GM19025 (cell line): Measurements from ENCODE around the gene CMTM7.
A peak's percentile ranks its signal among the peaks of the same experiment; 100 is the strongest.
"Not testable (repeated sequence)": the region's sequence is repeated elsewhere in the genome, so short reads cannot be mapped to it uniquely, and the experiment has no call there.

Source experiments
- ATAC-seq: cut with Tn5 transposase; IDR thresholded peaks from one replicate; pipeline ENCODE4 v1.9.1; 2021; ENCODE audit warnings: mild to moderate bottlenecking, low read depth, moderate library complexity; ENCODE audit not compliant: unreplicated experiment

The CMTM7 gene

DNA sequence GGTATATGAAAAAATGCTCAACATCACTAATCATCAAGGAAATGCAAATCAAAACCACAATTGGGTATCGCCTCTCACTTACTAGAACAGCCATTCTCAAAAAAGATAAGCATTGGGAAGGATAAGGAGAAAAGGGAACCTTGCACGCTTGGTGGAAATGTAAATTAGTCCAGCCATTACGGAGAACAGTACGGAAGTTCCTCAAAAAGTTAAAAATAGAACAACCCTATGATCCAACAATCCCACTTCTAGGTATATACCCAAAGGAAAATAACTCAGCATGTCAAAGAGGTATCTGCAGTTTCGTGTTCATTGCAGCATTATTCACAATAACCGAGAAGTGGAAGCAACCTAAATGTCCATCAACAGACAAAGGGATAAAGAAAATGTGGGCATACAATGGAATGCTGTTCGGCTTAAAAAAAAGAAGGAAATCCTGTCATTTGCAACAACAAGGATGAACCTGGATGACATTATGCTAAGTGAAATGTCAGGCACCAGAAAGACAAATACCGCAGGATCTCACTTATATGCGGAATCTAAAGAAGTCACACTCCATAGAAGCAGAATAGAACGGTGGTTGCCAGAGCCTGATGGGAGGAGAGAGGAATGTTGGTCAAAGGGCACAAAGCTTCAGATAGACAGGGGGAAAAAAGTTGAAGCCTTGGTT lies 11.7 kb upstream of the CMTM7 start:
- no peak for ATAC-seq

DNA sequence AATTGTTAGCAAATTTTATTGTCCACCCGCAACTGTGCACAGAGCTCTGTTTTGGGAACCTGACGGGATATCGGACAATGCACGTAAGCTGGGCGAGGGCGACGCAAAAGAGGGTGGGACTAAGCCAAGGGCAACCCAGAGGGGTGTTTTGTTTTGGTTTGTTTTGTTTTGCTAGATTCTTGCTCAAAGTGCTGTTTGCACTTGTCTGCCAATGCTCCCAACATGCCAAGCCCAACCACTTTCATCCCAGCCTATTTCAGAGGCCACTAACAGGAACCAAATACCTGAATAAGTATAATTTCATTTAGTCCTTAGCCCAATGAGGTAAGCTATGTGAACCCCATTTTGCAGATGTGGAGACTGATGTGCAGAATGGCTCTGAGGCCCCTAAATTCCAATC lies 9.7 kb upstream of the CMTM7 start:
- ATAC-seq, result no peak

DNA sequence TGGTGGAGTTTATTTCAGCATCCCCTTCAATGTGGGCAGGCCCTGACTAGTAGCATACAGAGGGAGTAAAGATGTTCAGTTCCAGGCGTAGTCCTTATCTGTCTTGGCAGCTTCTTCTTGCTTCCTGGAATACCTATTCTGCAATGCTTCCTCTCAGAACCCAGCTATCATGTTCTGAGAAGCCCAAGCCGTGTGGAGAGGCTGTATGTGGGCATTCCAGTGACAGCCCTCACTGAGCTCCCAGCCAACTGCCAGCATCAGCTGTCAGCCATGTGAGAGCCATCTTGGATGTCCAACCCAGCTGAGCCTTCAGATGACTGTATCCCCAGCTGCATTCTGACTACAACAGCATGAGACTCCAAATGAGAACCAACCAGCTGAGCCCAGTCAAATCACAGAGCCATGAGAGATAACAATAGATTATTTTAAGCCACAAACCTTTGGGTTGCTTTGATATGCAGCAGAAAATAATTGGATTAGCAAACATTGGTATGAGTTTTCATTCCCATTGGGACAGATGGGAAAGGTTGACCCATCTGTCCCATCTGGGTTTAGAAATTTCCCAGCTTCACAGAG lies 8.4 kb upstream of the CMTM7 start:
- ATAC-seq, result no peak

DNA sequence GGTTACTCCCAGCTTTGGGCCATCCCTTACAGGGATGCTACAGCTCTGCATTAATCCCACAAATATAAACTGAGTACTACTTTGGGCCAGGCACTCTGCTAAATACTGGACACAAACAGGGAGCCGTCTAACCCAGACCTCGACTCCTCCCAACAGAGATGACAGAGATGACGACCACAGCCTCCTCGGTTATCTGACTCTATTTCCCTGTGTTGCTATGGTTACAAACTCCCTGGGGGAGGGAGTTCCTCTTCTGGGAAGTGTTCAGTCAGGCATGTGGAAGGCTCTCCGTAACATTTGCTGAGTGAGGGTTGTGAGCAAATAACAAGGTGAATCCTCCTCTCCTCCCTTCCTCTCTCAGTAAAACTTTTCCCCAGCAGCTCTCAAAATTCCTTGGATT lies 6.7 kb upstream of the CMTM7 start:
- no peak for ATAC-seq

DNA sequence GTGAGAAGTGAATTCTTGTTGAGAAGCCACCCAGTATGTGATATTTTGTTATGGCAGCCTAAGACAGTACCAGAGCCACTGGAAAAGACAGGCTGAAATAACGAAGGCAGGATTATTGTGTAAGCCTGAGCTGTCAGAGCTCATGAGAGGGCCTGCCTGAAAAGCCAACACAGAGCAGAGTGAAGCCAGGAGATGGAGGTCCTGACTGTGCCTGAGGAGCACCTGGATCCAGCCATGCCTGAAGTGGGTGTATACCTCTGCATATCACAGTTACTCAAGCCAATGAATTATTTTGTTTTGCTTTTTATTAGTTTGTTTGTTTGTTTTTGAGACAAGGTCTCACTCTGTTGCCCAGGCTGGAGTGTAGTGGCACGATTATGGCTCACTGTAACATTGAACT lies 4.1 kb upstream of the CMTM7 start:
- ATAC-seq, result no peak

DNA sequence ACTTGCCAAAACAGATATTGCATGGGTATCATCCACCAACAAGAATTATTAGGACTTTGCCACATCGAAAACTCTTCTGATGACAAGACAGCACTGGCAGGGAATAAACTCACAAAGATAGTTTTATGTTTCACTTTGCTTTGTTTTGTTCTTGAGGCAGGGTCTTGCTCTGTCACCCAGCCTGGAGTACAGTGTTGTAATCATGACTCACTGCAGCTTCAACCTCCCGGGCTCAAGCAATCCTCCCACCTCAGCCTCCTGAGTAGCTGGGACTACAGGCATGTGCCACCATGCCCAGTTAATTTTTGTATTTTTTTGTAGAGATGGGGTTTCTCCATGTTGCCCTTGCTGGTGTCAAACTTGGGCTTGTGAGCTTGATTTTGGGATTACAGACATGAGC lies 2.1 kb upstream of the CMTM7 start:
- not testable (repeated sequence) for ATAC-seq

DNA sequence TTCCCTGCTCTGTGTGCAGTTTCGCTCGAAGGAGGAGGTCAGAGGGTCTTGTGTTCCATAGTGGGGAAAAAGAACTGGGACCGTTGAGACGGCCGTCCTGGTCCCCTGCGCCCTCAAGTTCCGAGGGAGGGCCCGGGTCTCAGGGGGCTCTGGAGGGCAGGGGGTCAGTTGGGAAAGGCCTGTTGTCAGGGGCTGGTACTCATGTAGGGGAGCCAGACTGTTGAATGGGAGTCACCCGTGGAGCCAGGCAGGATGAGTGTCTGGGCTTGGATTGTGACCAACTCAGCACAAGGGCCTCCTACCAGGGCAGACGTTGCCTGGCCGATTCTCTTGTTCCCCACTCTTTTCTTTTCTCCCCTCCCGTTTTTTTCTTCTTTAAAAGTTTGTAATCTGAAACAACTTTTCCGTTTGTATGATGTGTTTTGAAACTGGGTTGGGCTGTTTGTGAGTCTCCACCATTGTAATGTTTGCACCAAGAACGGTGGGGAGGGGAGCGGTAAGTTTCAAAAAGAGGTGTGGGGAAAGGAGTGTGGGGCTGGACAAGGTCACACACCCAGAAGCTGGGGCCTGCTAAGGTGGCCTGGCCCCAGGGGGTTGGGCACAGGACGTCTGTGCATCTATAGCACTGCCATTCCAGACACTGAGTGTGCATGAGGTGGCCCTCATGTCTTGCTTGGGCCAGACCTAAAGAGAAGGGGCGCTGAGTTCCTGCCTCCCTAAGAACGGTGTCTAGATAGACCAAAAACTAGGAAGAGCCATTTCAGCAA lies 1.1 kb downstream of the CMTM7 start:
- no peak for ATAC-seq

DNA sequence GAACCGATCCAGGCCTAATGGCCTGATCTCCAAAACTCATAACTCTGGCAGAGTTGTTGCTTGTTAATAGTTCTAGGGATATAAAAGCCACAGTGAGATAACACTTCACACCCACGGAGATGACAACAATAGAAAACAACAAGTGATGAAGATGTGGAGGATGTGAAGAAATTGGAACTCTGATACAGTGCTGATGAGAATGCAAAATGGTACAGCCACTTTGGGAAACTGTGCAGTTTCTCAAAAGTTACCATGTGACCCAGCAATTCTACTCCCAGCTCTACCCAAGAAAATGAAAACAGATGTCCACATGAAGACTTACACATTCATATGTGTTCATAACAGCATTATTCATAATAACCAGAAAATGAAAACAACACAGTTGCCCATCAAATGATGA lies 3.8 kb downstream of the CMTM7 start:
- no peak for ATAC-seq

DNA sequence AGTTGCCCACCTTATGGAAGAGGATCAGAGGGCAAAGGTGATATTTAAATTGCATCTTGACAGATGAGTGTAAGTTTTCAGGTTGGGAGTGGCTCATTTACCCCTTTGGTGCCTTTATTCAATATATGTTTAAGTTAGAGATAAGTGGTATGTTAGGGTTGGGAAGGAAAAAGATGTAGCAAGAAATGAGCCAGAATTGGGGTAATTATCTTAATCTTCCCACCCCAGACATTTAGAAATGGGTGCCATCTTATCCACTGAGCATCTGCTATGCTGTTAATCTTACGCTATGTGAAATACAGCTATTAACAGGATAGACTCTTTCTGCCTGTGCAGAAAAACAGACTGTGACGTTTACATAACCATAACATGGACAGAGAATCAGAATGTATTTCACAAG lies 6.3 kb downstream of the CMTM7 start:
- ATAC-seq, result no peak

DNA sequence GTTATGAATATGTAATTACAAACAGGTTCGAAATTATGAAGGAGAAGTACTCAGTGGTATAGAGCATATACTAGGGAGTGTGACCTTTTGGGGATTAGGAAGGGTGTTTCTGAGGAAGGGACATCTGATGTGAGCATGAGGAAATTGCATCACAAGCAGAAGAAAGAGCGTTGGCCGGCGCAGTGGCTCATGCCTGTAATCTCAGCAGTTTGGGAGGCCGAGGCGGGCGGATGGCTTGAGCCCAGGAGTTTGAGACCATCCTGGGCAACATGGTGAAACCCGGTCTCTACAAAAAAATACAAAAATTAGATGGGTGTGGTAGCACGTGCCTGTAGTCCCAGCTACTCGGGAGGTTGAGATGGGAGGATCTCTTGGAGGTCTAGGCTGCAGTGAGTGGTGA lies 6.9 kb downstream of the CMTM7 start:
- no peak for ATAC-seq

DNA sequence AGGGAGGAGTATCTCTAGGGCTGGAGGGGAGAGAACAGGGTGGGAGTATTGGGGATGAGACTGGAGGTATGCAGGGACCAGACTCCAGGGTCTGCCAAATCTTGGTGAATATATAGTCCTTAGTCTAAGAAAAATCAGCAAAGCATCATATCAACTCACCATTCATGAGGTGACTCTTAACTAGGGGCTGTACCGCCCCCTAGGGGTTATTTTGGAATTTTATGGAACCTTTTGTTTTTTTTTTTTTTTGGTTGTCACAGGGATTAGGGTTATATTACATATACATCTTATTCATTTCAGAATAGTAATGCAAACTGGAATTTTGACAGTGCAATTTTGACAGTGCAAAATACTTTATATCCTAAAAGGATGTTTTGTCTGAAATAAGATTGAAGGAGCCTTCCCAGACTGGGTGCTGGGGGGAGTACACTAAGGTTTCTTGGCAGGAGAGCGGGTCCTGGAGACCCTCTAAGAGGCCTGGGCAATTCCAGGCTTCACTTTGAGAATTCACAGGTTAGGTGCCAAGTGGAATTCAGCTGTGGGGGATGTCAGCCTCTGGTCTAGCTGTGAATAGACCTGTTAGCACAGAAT lies 7.5 kb downstream of the CMTM7 start:
- ATAC-seq, result no peak

DNA sequence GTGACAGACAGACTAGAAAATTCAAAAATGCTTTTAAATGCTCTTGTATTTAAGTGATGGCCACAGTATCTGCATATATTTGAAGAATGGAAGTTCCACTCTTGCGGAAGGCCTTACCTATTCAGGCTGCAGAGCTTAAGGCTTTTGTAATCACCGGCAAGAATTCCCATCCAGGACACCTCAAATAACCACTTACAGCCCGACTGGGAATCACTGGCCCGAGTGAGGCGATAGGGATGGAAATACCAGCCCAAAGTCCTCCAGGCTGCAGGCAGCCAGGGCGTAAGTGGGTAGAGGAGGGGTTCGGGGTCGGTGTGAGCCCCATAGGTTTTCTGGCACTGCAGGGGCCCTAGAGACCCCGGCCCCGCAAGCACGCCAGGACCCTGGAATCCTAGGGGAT lies 9.5 kb downstream of the CMTM7 start:
- ATAC-seq, result no peak

DNA sequence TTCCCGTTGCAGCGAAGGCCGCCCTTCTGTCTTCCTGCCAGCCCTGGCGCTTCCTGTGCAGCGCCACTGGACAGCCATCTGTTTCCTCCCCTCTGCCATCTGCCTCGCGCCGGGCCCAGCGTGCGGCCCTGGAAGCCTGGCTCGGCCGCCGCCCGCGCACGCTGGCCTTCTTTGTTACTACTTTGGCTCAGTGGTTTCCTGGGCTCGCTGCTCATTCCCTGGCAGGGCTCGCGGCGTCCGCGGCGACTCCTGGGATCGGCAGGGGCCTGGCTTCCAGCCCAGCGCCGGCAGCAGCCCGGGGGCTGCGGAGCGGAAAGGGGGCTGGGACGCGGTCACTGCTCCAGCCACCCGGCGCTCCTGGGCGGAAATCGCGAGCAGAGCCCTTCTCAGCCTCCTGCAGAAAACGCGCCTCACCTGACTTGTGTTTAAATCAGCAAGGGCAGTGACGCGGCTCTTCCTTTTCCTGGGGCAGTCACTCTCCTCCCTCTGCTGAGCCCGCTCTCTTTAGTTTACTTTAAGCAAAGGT lies 10.0 kb downstream of the CMTM7 start:
- peak; percentile 62 for ATAC-seq

DNA sequence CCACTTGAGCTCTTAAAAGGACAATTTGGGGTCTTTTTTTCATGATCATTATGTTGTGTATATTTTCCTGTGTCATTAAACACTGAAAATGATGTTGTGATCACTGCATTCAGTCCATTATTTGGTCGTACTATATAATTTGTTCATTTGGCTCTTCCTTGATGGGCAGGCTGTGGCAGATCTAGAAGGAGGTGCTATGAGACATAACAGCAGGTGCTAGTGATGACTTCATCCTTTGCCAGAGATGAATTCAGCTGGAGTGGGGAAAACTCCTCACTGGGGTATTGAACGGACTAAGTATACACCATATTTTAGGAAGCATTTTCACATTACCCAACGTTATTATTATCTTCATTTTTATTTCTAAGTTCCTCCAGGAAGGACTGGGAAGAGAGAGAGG lies 12.0 kb downstream of the CMTM7 start:
- ATAC-seq, result no peak

DNA sequence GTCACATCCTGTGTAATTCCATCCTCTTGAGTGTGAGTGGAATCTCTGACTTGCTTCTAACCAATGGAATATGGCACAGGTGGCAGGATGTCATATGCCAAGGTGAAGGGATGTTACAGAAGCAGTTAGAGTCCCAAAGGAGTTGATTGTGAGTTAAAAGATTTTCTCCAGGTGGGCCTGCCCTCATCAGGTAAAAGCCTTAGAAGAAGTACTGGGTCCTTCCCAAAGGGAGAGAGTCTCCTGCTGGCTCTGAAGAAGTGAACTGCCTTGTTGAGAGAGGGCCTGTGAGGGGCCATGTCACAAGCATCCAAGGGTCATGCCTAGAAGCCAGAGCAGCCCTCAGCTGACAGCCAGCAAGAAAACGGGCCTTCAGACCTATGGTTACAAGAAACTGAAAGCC lies 13.1 kb downstream of the CMTM7 start:
- no peak for ATAC-seq

DNA sequence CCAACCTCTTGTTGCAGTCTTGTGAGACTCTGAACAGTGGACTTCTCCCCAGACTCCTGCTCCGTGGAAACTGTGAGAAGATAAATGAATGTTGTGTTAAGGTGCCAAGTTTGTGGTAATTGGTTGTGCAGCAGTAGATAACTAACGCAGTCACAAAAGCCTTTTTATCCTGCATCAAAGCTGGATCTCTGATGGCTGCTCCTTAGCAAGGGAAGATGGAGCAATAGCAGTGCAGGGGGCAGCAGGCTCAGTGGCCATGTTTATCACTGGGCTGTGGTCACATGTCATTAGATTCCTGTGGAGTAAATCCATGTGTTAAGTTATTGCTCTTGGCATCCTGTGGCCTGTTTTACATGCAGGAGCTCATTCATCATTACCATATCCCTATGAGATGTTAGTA lies 13.5 kb downstream of the CMTM7 start:
- ATAC-seq, result no peak

DNA sequence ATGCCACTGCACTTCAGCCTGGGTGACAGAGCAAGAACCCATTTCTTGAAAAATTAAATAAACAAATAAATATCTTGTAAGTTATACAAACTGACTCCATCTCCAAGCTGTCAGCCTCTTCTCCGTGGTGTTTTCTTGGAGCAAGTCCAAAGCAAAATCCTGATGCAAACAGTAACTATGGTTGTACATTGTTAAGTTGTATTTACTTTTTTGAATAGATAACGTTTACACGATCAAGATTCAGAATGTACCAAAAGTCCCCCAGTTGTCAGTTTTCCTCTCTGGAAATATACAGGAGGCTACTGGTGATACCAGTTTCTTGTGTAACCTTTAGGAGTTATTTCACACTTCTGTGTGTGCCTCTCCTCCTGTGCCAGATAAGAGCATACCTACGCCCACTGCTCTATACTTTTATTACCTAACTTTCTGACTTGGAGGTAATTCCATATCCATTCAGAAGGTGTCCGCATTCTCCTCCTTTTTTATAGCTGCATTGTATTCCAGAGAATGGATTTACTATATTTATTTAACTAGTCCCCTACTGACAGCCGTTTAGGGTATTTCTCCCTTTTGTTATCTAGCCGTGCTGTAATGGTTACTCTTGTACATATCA lies 14.2 kb downstream of the CMTM7 start:
- ATAC-seq, result no peak

DNA sequence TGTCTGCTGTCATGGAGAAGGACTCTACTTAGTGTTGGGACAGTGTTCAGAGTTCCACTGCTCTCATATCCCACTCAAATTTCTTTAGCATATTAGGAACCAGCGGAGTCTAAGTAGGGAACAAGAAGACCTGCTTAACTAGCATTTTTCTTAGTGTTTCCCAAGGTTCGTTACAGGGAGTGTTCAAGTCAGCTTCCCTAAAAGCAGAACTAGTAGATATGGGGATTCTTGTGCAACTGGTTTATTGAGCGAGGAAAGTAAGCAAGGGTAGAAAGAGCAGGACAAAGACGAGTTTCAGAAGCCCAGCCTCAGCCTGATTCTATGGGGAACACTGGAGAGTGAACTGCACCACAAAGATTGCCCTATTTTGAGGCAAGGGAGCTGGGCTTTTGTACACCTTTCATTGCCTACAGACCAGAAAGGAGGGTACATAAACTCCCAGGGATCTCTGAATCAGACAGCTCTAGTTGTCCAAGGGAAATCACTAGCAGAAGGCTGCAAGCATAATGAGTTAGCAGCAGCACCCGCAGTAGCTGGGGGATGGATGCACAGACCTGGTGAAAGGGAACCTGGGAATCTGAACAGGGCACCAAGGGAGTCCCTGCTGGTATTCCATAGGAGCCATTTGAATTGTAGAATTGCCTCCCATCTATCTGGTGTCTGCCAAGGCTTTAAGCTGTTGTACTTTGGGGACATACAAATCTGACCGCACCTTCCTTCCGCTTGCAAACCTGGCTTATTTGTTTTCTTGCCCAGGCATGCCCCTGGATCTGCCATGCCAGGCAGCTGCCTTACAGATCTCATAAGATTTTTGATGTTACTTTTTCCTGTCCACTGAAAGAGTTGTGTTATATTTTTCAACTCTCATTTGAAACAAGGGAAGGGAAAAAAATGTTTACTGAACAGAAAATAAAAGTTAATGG lies 15.1 kb downstream of the CMTM7 start:
- no peak for ATAC-seq

DNA sequence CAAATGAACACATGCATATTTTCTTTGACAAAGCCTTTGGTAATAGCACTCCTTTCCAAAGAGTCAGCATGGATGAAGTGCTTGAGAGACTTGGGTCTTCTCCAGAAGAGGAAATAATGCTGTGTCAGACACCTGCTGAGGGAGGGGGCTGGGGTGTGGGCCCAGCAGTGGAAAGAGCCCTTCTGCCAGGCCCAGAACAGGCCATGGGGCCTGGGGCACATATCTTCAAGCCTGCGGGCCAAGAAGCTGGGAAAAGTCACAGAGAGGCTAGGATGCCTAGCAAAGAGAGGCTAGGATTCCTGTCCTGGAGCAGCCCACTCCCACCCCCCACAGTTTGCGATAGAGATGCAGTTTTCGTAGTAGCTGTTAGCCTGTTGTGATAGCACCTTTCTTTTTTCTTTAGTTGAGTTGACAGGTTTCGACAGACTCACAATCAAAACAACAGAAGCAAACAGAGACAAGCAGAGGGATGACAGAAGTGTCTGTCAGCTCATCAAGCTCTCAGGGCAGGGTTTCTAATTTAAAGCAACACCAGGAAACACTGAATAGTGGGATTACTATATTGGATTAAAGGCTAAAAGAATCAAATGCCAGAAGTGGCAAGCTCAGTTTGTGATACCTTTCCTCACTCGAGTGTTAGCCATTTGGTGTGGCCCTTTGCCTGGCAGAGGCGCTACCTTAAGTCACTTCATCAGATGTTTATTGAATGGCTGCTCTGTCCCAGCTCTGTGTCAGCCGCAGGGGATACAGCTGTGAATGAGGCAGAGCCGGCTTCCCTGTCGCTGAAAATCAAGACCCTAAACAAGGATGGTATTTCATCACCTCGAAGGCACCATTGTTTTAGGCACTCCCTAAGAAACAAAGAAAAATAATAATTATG lies 19.0 kb downstream of the CMTM7 start:
- no peak for ATAC-seq
